Tibial nerve (tissue), 4 donors: ENCODE data around the gene MLC1. TPM values are rescaled to one million over a fixed set of nuclear protein-coding genes. Genes with fewer than 3 reads are reported as not detected.

ENCODE experiments used
- DNase-seq, 2 donors: peaks; one replicate each; pipeline ENCODE4 v3.0.0-alpha.2; 2019; ENCODE audit warnings: low spot score in 2 of 2
- H3K27ac ChIP-seq, 4 donors: fragments of 200-600 bp; sonication (generic) in 3 of 4; one replicate each; pipeline ENCODE4 v1.5.1; 2017 to 2019; ENCODE audit warnings: mild to moderate bottlenecking in 1 of 4
- H3K27me3 ChIP-seq, 2 donors: fragments of 200-600 bp; sonication (generic) in 1 of 2; one replicate each; pipeline versions ENCODE4 v1.5.1 to v1.6.0; 2017 to 2019
- H3K36me3 ChIP-seq, 3 donors: fragments of 200-600 bp; sonication (generic); one replicate each; pipeline ENCODE4 v1.5.1; 2018 to 2019
- H3K4me1 ChIP-seq, 4 donors: fragments of 200-600 bp; sonication (generic) in 3 of 4; one replicate each; pipeline ENCODE4 v1.5.1; 2017 to 2019
- H3K4me3 ChIP-seq, 4 donors: fragments of 200-600 bp; sonication (generic) in 3 of 4; one replicate each; pipeline ENCODE4 v1.5.1; 2017 to 2019; ENCODE audit warnings: mild to moderate bottlenecking in 1 of 4, moderate library complexity in 1 of 4
- H3K9me3 ChIP-seq, 4 donors: fragments of 200-600 bp; sonication (generic) in 3 of 4; one replicate each; pipeline ENCODE4 v1.5.1; 2017 to 2019
- CTCF ChIP-seq, 5 experiments: fragments of 200-600 bp in 3 of 5; fragments of 450-650 bp in 2 of 5; sonication (generic) in 3 of 5; IDR thresholded peaks; one replicate each; pipeline ENCODE4 v1.5.1; 2016 to 2019; ENCODE audit warnings: antibody characterized with exemption in 5 of 5, mild to moderate bottlenecking in 3 of 5, moderate library complexity in 2 of 5
- EP300 ChIP-seq, 2 donors: sonication (generic); formaldehyde crosslinking; IDR thresholded peaks; one replicate each; pipeline ENCODE4 v1.6.1; 2017; ENCODE audit warnings: antibody characterized with exemption in 2 of 2, mild to moderate bottlenecking in 1 of 2
- POLR2A ChIP-seq, 2 donors: fragments of 450-650 bp; IDR thresholded peaks; one replicate each; pipeline ENCODE4 v1.6.1; 2017; ENCODE audit warnings: antibody characterized with exemption in 2 of 2, mild to moderate bottlenecking in 2 of 2, moderate library complexity in 2 of 2
- WGBS, 2 donors: methylation state at CpG; one replicate each; pipeline ENCODE4 v1.1.5; 2018; 5-methylcytosine and 5-hydroxymethylcytosine counted together
- total RNA-seq, 4 donors: library from RNA; depleted of rRNA; stranded (reverse); fragments of >200 nt; gene quantifications; one replicate each; pipeline ENCODE4 v1.1.0, GENCODE V29; 2016

MLC1 gene
- total RNA-seq, 4 donors from 2014 or later, result not detected

- no peaks in the 10 kb centered on the region for H3K36me3 ChIP-seq
- H3K9me3 ChIP-seq, result no peaks in the 10 kb centered on the region
- WGBS, 2 donors, result 83 to 86% methylated on average over 10 of the region's 10 CpGs
- no peaks in the 10 kb centered on the region for H3K27me3 ChIP-seq
- H3K27ac ChIP-seq, result no peak overlapping the region
- no peak for DNase-seq
- no peak for TF ChIP-seq POLR2A (IDR thresholded peaks at IDR 0.05)
- no peak for TF ChIP-seq CTCF (IDR thresholded peaks at IDR 0.05)
- H3K4me3 ChIP-seq, result no peak overlapping the region
- peaks cover 0 to 7% (median 2%) of the 10 kb centered on the region in 4 donors for H3K4me1 ChIP-seq
Measured at GRCh38 chr22:50101870-50102565, 16.8 kb upstream of the MLC1 start.

- 91 to 94% methylated on average over 3 of the region's 3 CpGs for WGBS, 2 donors
- Histone ChIP-seq H3K4me3 (no peak overlapping the region), H3K27me3 (no peaks in the 10 kb centered on the region), H3K4me1 (no peaks in the 10 kb centered on the region), H3K9me3 (no peaks in the 10 kb centered on the region), H3K36me3 (no peaks in the 10 kb centered on the region), H3K27ac (no peak overlapping the region)
- TF ChIP-seq POLR2A (IDR thresholded peaks at IDR 0.05) (no peak), EP300 (IDR thresholded peaks at IDR 0.05) (no peak), CTCF (IDR thresholded peaks at IDR 0.05) (no peak)
- DNase-seq, result no peak
Measured at GRCh38 chr22:50098052-50098451, 12.8 kb upstream of the MLC1 start.

DNA sequence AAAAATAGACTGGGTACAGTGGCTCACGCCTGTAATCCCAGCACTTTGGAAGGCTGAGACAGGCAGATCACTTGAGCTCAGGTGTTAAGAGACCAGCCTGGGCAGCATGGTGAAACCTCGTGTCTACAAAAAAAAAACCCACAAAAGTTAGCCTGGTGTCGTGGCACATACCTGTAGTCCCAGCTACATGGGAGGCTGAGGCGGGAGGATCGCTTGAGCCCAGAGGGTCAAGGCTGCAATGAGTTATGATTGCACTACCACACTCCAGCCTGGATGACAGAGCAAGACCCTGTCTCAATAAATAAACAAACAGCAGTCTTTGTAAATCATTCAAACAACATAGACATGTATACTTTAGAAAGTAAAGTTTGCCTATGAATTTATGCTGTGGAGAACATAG is 7.1 kb upstream of the MLC1 start:
- TF ChIP-seq CTCF (IDR thresholded peaks at IDR 0.05) (no peak), POLR2A (IDR thresholded peaks at IDR 0.05) (no peak), EP300 (IDR thresholded peaks at IDR 0.05) (no peak)
- no peak for DNase-seq
- no peak overlapping the region for H3K4me3 ChIP-seq
- H3K9me3 ChIP-seq, result peaks cover 0 to 10% (median 0%) of the 10 kb centered on the region in 4 donors
- peaks cover 0 to 28% of the 10 kb centered on the region in 2 donors for H3K27me3 ChIP-seq
- 85 to 86% methylated on average over 5 of the region's 5 CpGs for WGBS, 2 donors
- no peak overlapping the region for H3K27ac ChIP-seq
- H3K36me3 ChIP-seq, result no peaks in the 10 kb centered on the region
- H3K4me1 ChIP-seq, result peaks cover 0 to 4% (median 0%) of the 10 kb centered on the region in 4 donors

DNA sequence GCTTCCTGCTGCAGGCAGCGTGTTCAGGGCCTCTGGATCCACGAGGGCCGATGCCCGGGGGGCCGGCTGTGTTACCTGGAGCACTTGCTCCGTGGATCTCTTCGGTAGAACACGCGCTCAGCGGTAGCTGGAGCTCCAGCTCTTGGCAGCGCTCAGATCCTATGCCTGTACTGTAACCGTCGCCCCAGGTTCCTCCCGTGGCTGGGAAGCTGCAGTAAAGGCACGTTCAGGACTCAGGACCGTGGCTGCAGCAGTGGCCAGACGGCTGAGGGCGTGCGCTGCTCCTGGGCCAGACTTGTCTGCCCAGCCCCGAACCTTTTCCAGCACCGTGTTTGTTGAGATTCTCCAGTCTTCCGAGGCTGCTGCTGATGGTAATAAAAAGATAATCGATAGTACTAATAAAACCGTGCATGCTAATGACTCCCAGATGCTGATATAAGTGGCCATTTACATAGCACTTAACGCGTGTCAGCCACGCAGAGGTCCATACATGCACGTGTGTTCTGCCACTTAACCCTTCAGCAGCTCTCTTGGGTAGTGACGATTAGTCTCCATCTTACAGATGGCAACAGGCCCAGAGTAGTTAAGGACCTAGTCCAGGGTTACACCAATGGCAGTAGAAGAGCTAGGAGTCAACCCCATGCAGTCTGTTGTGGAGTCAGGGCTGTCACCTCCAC is 6.0 kb upstream of the MLC1 start:
- Histone ChIP-seq H3K27ac (no peak overlapping the region), H3K9me3 (peaks cover 0 to 10% (median 0%) of the 10 kb centered on the region in 4 donors), H3K4me3 (no peak overlapping the region), H3K27me3 (peaks cover 0 to 35% of the 10 kb centered on the region in 2 donors), H3K4me1 (peaks cover 0 to 4% (median 0%) of the 10 kb centered on the region in 4 donors), H3K36me3 (no peaks in the 10 kb centered on the region)
- WGBS, 2 donors, result 50 to 63% methylated on average over 24 to 29 of the region's 29 CpGs
- no peak for DNase-seq
- TF ChIP-seq POLR2A (IDR thresholded peaks at IDR 0.05) (no peak), CTCF (IDR thresholded peaks at IDR 0.05) (no peak), EP300 (IDR thresholded peaks at IDR 0.05) (no peak)

DNA sequence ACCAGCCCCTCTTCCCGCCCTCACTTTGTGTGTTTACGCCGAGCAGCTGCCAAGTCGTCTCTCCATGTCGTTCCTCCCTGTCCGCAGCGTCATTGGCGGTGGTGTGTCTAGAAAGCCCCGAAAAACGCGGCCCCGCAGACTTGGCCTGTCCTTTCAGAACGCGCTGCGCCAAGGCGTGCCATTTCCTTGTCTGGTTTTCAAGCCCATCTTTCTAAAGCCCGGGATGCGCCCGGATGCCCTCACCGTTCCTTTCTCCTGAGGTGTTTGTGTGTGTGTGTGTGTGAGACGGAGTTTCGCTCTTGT is 5.1 kb upstream of the MLC1 start:
- H3K27ac ChIP-seq, result no peak overlapping the region
- H3K27me3 ChIP-seq, result peaks cover 0 to 35% of the 10 kb centered on the region in 2 donors
- DNase-seq, result no peak
- TF ChIP-seq EP300 (IDR thresholded peaks at IDR 0.05) (no peak), POLR2A (IDR thresholded peaks at IDR 0.05) (no peak), CTCF (IDR thresholded peaks at IDR 0.05) (no peak)
- WGBS, 2 donors, result 91 to 92% methylated on average over 22 of the region's 22 CpGs
- no peaks in the 10 kb centered on the region for H3K36me3 ChIP-seq
- peaks cover 0 to 4% (median 0%) of the 10 kb centered on the region in 4 donors for H3K4me1 ChIP-seq
- peaks cover 0 to 10% (median 0%) of the 10 kb centered on the region in 4 donors for H3K9me3 ChIP-seq
- H3K4me3 ChIP-seq, result no peak overlapping the region
